HG03575 (cell line): Measurements from ENCODE around the gene OSBPL6.

Experiments used
- ATAC-seq: cut with Tn5 transposase; IDR thresholded peaks from one replicate; pipeline ENCODE4 v1.9.1; 2021; ENCODE audit not compliant: unreplicated experiment, insufficient number of reproducible peaks, low FRiP score; ENCODE audit errors: extremely low read depth

The OSBPL6 gene

DNA sequence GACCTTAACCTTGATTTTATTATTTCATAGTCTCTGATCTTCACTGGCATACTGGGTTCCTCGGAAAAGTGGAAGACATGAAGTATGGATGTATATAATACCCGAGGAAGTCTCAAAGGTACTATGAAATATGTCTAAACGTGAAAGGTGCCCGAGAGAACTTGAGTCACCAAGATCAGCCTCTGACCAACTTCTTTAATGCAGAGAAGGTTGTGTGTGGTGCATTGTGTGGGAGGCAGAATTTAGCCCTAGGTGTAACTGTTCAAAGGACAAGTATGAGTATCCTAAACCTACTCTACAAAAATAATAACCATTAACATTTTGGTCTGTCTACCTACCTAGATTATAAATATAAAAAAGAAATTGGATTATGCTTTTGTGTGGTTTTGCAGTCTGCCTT, 36.1 kb downstream of the OSBPL6 start:
- ATAC-seq, result no peak

- ATAC-seq, result no peak
Measured at GRCh38 chr2:178233428-178233827, 39.1 kb downstream of the OSBPL6 start.

DNA sequence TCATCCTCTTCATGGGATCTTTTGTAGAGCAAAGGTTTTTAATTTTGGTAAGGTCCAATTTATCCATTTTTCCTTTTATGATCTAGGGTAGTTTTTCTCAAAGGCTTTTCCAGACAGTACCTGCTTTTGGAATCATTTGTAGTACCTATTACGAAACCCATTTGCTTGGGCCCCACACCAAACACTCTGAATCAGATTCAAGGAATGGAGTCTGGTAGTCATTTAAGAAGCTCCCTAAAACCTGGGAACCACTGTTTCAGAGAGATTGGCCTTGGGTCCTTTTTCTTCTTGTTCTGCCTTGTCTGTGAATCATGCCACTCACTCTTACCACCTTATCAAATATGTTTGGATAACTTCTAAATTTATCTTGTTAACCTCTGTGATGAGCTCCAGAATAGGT, 40.3 kb downstream of the OSBPL6 start:
- no peak for ATAC-seq

- ATAC-seq, result no peak
Measured at GRCh38 chr2:178237488-178238153, 43.3 kb downstream of the OSBPL6 start.

GRCh38 chr2:178238154-178238521, 43.8 kb downstream of the OSBPL6 start:
- ATAC-seq, result no peak

DNA sequence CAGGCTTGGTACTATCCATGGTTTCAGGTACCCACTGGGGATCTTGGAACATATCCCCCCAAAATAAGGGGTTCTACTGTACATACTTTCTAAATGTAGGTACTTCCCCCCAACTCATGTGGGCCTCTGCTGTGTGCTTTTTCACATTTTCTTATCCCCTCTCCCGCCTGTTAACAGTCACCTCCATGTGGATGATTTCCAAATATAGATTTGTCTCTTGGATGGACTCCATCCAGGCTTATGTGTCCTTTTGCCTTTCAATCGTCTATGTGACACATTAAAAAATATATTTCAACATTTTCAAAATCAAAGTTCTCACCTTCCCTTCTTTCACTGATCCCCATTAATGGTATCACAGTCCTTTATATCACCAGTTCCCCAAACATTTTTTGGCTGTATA, 44.4 kb downstream of the OSBPL6 start:
- ATAC-seq, result no peak

DNA sequence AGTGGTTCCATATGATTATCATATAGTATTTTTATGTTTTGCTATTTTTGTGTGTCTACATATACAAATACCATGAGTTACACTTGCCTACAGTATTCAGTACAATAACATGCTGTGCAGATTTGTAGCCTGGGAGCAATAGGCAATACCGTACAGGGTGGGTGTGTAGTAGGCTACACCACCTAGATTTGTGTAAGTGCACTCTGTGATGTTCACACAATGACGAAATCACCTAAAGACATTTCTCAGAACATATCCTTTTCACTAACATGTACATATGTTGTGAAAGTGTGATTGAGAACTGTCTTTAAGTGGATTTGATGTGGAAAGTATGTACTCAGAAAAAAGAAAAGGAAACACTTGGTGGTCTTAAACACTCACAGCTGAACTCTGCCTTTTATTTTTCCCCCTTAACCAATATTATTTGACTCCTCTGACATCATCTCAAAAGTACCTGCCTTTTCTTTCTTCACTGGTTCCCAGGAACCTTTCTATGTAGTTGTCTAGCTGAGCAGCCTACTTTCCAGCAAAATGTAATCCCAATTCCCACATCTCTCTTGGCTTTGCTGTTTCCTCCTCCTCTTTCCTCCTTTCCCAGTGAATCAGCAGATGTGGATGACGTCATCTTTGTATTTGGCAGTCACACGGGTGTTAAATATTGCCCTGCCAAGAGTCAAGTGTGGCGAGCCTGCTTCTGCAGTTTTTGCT, 47.7 kb downstream of the OSBPL6 start:
- no peak for ATAC-seq

DNA sequence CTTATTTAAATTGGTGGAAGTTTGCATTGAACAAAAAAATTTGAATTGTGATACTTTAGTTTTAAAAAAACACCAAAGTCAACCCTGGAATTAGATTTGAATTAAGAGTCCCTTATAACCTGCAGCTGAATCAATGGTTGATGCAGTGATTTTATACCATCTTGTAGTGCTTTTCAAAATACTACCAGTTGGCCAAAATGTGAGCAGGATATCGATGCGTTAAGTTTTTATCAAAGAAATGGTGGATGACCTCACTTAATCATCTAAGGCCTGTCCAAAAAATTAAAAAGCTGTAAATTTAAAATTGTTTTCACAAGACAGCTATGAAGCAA, 48.2 kb downstream of the OSBPL6 start:
- ATAC-seq, result no peak

DNA sequence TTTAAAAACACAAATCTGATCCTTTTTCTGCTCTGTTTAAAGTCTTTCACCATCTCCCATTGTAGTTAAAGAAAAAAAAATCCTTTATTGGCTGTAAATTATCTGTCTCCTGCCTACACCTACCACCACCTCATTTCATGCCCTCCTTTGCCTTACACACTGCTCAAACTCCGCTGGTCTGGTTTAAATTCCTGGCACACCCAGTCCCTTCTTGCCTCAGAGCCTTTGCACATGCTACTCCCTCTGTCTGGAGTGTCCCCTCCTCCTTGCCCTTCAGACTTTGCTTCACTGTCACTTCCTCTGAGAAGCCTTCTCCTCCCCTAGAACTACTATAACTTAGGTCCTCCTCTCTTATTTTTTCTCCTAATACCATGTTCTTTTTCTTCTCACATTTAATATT, 49.6 kb downstream of the OSBPL6 start:
- ATAC-seq, result no peak

- no peak for ATAC-seq
Measured at GRCh38 chr2:178244777-178245176, 50.5 kb downstream of the OSBPL6 start.

GRCh38 chr2:178246696-178247095, 52.4 kb downstream of the OSBPL6 start:
- ATAC-seq, result no peak

DNA sequence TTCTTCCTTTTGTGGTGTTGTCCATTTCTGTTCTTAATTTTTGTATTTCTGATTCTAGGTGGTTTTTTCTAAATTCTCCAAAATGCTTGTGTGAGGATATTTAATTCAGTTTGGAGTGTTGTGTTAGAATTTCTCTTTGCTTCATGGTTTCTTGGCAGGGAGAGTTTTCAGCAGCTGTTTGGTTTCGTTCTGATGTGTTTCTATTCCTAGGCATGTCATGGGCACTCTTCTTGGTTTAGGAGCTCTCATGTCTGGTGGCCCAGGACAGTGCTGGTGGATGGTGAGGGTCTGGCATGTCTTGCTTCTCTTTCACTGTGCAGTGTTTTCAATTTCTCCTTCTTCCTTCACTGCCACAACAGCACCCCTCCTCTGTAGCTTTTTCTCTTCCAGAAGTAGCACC, 52.9 kb downstream of the OSBPL6 start:
- no peak for ATAC-seq

DNA sequence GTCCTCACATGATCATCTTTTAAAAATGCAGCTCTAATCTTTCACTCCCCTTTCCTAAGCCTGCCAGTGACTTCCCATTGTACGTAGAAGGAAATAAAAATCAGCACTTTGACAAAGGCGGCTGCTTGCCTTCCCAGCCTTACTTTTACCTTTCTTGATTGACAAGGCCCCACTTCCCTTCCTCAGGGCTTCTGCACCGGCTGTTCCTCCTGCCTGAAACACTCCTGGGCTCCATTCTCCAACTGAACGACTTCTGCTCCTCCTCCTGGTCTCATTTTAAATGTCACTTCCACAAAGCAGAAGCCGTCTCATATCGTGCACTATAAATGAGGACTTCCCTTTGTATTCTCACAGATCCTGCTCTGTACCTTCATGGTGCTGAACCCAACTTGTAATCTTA, 56.1 kb downstream of the OSBPL6 start:
- ATAC-seq, result no peak

DNA sequence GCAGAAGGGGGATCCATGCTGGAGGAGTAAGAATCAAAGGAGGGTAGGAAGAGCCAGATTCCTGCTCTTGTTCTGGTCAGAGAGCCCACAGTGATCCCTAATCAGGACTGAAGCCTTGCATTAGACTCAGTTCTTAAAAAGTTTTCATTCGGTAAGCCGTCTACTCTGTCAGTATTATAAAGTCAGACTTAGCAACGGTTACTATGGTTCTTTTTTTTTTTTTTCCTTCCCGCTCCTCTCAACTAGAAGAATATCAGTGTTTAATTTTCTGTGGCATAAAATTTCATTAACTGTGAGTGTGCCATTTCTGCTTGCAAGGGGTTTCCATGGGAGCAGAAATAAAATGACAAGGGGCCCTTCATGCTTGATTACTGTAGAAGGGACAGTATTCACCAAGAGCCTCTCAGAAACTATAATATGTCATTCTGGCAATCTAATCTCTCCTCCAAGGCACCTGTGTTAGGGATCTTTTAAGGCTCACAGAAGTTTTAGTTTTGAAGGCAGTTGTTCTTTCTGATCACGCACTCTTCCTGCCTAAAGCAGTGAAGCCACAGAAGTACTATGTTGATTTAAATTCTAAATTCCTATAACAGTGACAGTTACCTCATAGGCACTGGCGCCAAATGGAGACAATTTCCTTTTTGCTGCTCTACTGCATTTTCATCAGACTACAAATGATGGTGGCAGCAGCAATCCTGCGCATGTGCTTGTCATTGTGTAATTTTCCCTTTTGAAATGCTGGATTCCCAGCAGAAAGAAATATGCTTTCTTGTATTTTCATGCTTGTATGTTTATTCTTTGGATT, 57.0 kb downstream of the OSBPL6 start:
- ATAC-seq, result no peak

GRCh38 chr2:178256382-178257042, 62.2 kb downstream of the OSBPL6 start:
- no peak for ATAC-seq

- no peak for ATAC-seq
Measured at GRCh38 chr2:178257127-178257526, 62.8 kb downstream of the OSBPL6 start.

GRCh38 chr2:178258916-178259315, 64.6 kb downstream of the OSBPL6 start:
- no peak for ATAC-seq

- no peak for ATAC-seq
Measured at GRCh38 chr2:178263159-178263860, 69.0 kb downstream of the OSBPL6 start.

DNA sequence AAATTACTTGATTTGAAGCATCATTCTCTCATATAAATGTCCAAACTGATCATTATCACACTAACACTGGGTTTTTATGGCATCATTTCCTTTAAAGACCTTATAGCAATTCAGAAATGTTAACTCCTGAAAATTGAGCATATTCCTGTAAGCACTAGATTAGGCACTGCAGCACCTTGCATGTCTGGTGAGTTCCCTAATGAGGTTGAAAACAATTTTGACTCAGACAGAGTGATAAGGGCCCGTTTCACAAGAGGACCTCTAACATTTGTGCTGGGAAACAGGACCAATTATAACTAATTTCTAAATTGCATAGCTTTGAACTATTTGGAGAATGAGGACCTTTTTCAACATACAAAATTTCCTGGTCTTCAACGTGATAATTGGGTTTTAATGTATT, 69.9 kb downstream of the OSBPL6 start:
- no peak for ATAC-seq
